Measurements from ENCODE around the gene FTHL17. TPM values are rescaled to one million over a fixed set of nuclear protein-coding genes. Genes with fewer than 3 reads are reported as not detected.

The FTHL17 gene
- not detected for polyA plus RNA-seq (ENCODE audit: insufficient read length in 4 of 4)

- DNase-seq (ENCODE audit: low read depth in 4 of 4, low spot score in 2 of 4): no peak
These were observed at the start of gene FTHL17 for GRCh38 chrX:31071725-31072124. Gene FTHL17 (minus strand): TSS chrX:31072041. CDS start chrX:31071953, 88 bp downstream.

GRCh38 chrX:31117266-31117665, 45.4 kb upstream of the FTHL17 start:
- DNase-seq (ENCODE audit: low read depth in 4 of 4, low spot score in 2 of 4): no peak

DNA sequence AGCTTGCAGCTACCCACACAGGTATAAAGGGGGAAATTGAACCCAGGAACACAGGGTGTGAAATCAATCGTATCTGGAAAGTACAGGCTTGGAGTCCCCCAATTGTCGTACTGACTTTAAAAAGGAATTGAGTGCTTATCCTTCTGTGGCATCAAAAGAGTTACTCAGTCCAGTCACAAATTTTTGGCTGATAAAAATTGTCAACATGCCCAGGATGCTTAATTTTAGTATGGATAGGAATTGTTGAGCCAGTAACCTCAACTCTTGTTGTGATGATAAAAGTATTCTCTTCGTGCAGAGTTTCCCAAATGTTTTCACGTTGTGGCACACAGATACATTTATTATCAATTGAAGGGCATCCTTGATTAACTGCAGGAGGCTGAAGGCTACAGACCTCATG, 43.6 kb upstream of the FTHL17 start:
- no peak for DNase-seq (ENCODE audit: low read depth in 4 of 4, low spot score in 2 of 4)

- DNase-seq (ENCODE audit: low read depth in 4 of 4, low spot score in 2 of 4): no peak
These were observed 43.0 kb upstream of the FTHL17 start for GRCh38 chrX:31114858-31115257.

- no peak for DNase-seq (ENCODE audit: low read depth in 4 of 4, low spot score in 2 of 4)
These were observed 40.6 kb upstream of the FTHL17 start for GRCh38 chrX:31112226-31112999.

DNA sequence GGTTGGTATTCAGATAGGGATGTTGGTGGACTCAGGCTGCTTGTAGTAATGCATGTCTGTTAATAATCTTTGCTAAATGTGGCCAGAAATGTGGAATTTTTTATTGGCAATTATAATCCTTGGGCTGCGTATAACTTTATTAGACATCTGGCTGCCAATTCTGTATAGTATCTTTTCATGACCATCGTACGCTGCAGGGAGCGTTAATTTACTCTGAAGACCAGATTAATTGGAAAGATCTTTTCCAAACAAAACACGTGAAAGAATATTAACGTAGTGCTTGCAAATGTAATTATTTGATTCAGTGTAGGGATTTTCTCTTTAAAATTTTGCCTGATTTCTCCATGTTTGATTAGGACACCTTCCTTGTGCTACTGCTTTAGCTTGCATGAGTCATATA, 38.8 kb upstream of the FTHL17 start:
- DNase-seq (ENCODE audit: low read depth in 4 of 4, low spot score in 2 of 4): no peak

DNA sequence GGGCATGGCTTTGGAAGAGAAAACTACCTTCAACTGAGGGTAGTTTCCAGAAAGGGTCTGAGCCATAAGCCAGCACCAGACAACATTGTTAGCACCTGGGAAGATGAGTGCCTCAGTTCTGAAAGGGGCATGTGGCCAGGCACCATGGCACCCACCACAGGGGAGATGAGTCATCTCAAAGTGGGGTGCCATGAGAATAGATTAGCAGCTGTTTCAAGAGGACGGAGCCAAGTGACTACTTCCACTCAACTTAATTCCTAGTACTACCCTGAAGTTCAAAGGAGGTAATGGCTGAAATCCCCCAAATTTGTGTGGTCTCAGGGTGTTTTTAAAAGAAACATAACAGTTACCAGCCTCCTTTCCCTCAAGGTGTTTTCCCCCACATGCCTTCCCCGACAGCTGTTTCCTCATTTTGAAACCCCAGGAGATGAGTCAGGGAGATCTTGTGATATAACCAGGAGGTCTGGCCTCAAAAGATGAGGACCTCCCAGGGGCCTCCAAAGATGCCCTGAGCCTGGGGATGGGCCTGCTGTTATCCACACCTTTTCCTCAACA, 27.8 kb upstream of the FTHL17 start:
- DNase-seq (ENCODE audit: low read depth in 4 of 4, low spot score in 2 of 4): no peak

DNA sequence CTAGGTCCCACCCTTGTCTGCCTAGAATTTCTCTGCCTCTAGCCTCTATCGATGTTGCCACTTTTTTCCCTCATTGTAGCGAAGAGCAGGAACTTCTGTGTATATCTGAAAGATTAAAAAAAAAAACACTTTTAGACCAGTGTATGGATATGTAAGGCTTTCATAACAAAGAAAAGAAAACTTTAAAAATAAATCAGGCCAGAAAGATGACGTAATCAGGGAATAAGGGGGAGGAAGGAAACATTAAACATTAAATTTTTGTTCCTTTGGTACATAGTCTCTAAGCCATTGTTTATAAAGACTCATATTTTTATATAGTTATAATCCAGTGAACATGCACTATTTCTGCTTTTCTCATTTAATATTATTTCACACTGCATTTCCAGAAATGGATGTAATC, 26.2 kb upstream of the FTHL17 start:
- no peak for DNase-seq (ENCODE audit: low read depth in 4 of 4, low spot score in 2 of 4)

DNA sequence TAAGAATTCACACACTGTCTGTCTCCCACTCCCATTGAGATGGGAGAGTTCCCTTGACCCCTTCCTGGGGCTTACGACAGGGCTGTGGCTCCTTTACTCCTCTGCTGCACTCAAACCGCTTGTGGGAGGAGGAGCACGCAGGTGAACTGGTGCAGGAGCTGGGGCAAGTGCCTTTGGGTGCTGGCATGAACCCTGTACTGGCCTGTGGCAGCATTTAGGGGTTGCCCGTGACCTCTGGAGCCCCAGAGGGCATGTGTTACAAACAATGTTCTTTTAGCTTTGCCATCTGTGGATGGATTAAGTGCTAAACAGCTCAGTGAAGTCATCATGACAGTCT, 21.8 kb upstream of the FTHL17 start:
- DNase-seq (ENCODE audit: low read depth in 4 of 4, low spot score in 2 of 4): no peak

- DNase-seq (ENCODE audit: low read depth in 4 of 4, low spot score in 2 of 4): no peak
These were observed 21.3 kb upstream of the FTHL17 start for GRCh38 chrX:31092970-31093638.

GRCh38 chrX:31092476-31092875, 20.6 kb upstream of the FTHL17 start:
- DNase-seq (ENCODE audit: low read depth in 4 of 4, low spot score in 2 of 4): no peak

GRCh38 chrX:31091819-31092218, 20.0 kb upstream of the FTHL17 start:
- DNase-seq (ENCODE audit: low read depth in 4 of 4, low spot score in 2 of 4): no peak

DNA sequence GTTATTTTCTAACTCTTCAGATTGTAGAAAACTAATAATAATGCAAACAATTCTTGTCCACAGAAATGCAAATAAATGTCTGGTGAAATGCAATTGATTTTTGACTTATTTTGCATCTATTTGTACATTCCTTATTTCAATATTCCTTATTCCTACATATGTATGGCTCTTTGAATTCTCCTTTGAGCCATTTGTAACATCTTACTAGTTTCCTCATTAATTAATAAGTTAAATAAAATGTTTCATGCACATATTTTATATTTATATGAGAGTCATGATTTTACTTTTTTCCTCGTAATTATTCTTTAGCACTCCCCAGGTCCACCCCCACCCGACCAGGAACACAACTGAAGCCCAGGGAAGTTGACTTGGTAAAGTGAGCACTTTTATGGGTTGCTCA, 2.7 kb upstream of the FTHL17 start:
- DNase-seq (ENCODE audit: low read depth in 4 of 4, low spot score in 2 of 4): no peak

DNA sequence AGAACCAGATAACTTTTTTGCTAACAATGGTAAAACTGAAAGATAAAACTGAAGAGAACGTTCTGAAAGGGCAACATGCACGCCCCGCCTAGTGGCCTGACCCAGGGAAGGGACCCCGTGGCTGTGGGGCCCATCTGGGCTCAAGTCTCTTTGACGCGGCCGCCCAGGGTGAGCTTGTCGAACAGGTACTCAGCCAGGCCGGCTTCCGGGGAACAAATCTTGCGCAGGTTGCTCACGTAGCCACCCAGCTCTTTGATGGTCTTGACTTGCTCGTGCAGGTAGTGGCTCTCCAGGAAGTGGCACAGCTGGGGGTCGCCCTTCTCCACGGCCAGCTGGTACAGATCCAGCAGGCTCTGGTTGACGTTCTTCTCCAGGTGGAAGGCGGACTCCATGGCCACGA, 579 bp downstream of the FTHL17 start:
- DNase-seq (ENCODE audit: low read depth in 4 of 4, low spot score in 2 of 4): no peak

GRCh38 chrX:31070057-31070468, 1.8 kb downstream of the FTHL17 start:
- DNase-seq (ENCODE audit: low read depth in 4 of 4, low spot score in 2 of 4): no peak

- no peak for DNase-seq (ENCODE audit: low read depth in 4 of 4, low spot score in 2 of 4)
These were observed 8.7 kb downstream of the FTHL17 start for GRCh38 chrX:31063114-31063513.

- no peak for DNase-seq (ENCODE audit: low read depth in 4 of 4, low spot score in 2 of 4)
These were observed 10.8 kb downstream of the FTHL17 start for GRCh38 chrX:31061091-31061490.

DNA sequence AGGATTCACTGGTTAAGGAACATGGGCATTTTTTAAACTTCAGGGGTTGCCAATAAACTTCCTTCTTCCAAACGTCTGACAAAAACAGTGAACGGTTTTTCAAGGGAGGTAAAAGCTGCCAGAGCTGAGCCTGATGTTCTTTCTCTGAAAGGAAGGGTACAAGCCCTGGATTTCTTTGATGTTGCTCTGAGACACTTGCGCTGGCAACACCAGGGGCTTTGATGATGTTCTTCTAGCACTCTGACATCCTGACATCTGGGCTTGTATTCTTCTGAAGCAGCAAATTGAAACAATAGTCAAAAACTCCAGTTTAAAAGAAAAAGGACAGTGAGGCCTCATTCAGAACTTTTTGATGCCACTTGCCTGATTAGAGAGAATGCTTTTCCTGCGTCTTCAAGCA, 11.8 kb downstream of the FTHL17 start:
- DNase-seq (ENCODE audit: low read depth in 4 of 4, low spot score in 2 of 4): no peak

DNA sequence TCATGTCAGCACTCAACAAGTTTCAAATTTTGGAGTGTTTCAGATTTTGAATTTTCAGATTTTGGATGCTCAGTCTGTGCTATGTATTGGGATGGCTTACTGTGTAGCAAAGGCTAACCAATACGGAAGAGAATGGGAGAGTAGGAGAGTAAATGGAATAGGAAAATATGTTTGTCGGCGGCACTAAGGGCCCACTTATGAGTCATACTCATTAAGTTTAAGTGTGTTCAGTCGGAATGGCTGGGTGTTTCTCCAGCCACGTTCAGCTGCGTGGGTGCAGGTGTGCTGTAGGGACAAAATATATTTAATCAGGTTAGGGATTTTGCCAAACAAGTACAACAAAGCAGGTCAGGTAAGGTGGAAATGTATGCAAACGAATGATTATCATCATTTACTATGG, 13.6 kb downstream of the FTHL17 start:
- DNase-seq (ENCODE audit: low read depth in 4 of 4, low spot score in 2 of 4): no peak

DNA sequence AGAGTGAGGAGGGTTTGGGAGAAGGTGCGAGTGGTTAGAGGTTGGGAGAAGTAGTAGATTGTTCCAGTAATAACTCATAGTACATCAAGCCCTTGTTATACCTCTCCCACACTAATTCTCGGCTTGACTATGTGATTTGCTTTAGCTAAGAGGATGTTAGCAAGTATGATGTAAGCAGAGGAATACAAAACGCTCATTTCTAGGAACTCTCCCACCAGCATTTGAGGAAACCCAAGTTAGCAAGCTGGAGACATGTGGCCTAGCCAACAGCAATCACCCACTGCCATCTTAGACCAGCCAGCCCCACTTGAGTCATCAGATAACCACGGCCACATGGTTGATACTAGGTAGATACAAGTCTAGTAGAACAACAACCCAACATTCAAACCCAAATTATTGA, 14.2 kb downstream of the FTHL17 start:
- DNase-seq (ENCODE audit: low read depth in 4 of 4, low spot score in 2 of 4): no peak

DNA sequence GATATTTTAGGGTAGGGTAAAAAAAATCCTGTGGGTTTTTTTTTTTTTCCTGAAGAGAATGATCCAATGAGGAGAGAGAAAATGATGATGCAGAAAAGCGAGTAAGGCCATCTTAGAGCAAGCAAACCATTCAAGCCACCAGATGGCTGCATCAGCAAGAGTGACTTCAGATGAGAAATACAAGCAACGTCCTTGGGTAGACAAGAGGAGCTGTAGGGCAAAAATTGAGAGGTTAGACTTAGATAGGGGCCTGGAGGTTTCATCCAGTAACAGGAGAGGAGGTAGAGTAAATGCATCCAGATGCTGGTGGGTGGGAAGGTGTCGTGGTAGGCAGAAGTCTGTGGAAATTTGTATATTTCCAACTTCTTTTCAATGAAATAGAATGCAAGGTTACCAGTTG, 14.6 kb downstream of the FTHL17 start:
- no peak for DNase-seq (ENCODE audit: low read depth in 4 of 4, low spot score in 2 of 4)

DNA sequence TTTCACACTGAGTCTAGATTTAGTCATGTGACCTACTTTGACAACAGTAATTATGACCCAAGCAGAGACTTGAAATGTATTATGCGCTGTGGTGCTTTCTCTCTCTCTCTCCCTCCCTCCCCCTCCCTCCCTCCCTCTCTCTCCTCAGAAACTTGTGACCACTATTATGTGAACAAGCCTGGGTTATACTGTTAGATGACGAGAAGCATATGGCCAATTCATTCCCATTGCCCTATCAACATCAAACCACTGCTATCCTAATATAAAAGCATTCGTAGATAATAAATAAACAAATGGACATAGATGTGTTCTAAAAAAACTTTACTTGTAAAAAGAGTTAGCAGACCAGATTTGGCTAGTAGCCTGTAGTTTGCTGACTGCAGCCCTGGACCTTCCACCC, 18.2 kb downstream of the FTHL17 start:
- no peak for DNase-seq (ENCODE audit: low read depth in 4 of 4, low spot score in 2 of 4)

Measured in left renal cortex interstitium (tissue), 4 donors.